Measurements from ENCODE around the gene DNM3.
A peak's percentile ranks its signal among the peaks of the same experiment; 100 is the strongest.
"Not testable (repeated sequence)": the region's sequence is repeated elsewhere in the genome, so short reads cannot be mapped to it uniquely, and the experiment has no call there.

Gene DNM3

GRCh38 chr1:171841050-171841910, at the start of gene DNM3:
TSS of gene DNM3 (plus strand) at chr1:171841498. CDS start at chr1:171841657, 159 bp downstream.
- peak in 1 of 2 experiments; percentile 38 for DNase-seq

GRCh38 chr1:171792656-171793369, 48.5 kb upstream of the DNM3 start:
- no peak for DNase-seq

- DNase-seq = no peak
These were observed 47.7 kb upstream of the DNM3 start for GRCh38 chr1:171793636-171794035.

GRCh38 chr1:171794085-171794484, 47.2 kb upstream of the DNM3 start:
- no peak for DNase-seq

GRCh38 chr1:171796592-171796991, 44.7 kb upstream of the DNM3 start:
- DNase-seq = no peak

- DNase-seq = no peak
These were observed 43.0 kb upstream of the DNM3 start for GRCh38 chr1:171798311-171798710.

GRCh38 chr1:171798765-171799164, 42.5 kb upstream of the DNM3 start:
- no peak for DNase-seq

GRCh38 chr1:171799166-171799565, 42.1 kb upstream of the DNM3 start:
- DNase-seq = no peak

GRCh38 chr1:171799698-171800097, 41.6 kb upstream of the DNM3 start:
- not testable (repeated sequence) for DNase-seq

GRCh38 chr1:171800342-171800741, 41.0 kb upstream of the DNM3 start:
- no peak for DNase-seq

GRCh38 chr1:171800851-171801250, 40.4 kb upstream of the DNM3 start:
- DNase-seq = no peak

GRCh38 chr1:171801487-171801891, 39.8 kb upstream of the DNM3 start:
- DNase-seq = peak in 1 of 2 experiments; percentile 61

GRCh38 chr1:171802207-171802606, 39.1 kb upstream of the DNM3 start:
- no peak for DNase-seq

- no peak for DNase-seq
These were observed 38.3 kb upstream of the DNM3 start for GRCh38 chr1:171803045-171803444.

- DNase-seq = no peak
These were observed 37.8 kb upstream of the DNM3 start for GRCh38 chr1:171803461-171804022.

GRCh38 chr1:171805395-171806115, 35.7 kb upstream of the DNM3 start:
- DNase-seq = no peak

- DNase-seq = no peak
These were observed 33.7 kb upstream of the DNM3 start for GRCh38 chr1:171807556-171807955.

GRCh38 chr1:171809834-171810233, 31.5 kb upstream of the DNM3 start:
- DNase-seq = no peak

GRCh38 chr1:171811672-171812071, 29.6 kb upstream of the DNM3 start:
- no peak for DNase-seq

- DNase-seq = no peak
These were observed 26.6 kb upstream of the DNM3 start for GRCh38 chr1:171814692-171815091.

GRCh38 chr1:171816300-171816901, 24.9 kb upstream of the DNM3 start:
- no peak for DNase-seq

GRCh38 chr1:171817511-171818265, 23.6 kb upstream of the DNM3 start:
- no peak for DNase-seq
